Left renal pelvis (tissue), 4 donors: Measurements from ENCODE around the gene PYGM. TPM values are rescaled to one million over a fixed set of nuclear protein-coding genes. Genes with fewer than 3 reads are reported as not detected.
A peak's percentile ranks its signal among the peaks of the same experiment; 100 is the strongest.

Source experiments
- DNase-seq, 4 donors: peaks; one replicate each; pipeline ENCODE4 v3.0.0-alpha.2; 2013; ENCODE audit warnings: low read depth in 4 of 4, low spot score in 3 of 4
- polyA plus RNA-seq, 4 donors: library from polyadenylated mRNA; unstranded; fragments of 120-200 nt; gene quantifications; one replicate each; pipeline ENCODE4 v1.2.1, GENCODE V29; 2013; ENCODE audit not compliant: insufficient read length in 4 of 4

Gene PYGM
- polyA plus RNA-seq, 4 donors, result 1.3 to 11.9 (median 2.4) TPM

DNA sequence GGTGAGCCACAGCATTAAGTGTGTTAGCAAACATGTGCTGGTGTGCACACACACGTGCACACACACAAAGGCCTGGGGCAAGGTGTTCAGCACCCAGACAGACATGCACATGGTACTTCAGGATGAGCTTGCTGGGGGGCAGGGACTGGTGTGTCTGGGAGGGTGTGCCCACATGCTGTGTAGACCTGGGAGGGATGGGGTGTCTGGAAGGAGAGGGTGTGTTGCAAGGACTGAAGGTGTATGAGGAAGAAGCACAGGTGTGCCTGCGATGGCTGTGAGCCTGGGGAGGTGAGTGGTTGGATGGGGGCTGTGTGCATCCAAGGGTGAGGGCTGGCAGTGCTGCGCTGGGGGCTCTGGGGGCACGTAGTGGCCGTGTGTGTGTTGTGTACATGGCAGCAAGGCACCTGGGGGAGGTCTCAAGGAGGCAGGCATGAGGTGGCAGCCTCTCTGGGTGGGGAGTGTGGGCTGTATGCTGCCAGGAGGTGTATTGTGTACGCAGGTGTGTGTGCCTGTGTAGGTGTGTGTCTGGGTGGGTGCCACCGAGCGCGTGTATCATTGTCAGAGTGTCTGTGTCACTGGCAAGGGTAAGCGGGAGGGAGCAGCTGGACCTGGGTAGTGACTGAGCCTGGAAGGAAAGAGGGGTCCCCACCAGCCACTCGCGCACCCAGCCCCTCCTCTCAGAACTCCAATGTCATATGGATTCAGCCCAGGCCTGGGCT, 39.0 kb downstream of the PYGM start:
- no peak for DNase-seq

DNA sequence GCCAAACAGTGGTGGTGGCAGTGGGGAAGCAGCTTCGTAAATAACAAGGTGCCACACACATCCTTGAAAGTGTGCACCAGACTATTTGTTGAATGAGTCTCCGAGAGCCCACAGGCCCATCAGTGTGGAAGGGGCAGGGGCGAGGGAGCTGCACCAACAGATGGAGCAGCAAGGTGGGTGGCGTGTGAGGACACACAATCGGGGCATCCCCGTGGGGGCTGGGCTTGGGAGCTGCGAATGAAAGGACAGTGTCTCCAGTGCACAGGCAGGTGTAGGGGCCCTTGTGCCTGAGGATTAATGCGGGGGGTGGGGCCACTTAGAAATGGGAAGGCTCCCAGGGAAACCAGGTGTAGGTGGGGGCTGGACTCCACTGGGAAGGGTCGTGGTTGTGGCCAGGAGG, 39.6 kb downstream of the PYGM start:
- DNase-seq, result no peak

DNA sequence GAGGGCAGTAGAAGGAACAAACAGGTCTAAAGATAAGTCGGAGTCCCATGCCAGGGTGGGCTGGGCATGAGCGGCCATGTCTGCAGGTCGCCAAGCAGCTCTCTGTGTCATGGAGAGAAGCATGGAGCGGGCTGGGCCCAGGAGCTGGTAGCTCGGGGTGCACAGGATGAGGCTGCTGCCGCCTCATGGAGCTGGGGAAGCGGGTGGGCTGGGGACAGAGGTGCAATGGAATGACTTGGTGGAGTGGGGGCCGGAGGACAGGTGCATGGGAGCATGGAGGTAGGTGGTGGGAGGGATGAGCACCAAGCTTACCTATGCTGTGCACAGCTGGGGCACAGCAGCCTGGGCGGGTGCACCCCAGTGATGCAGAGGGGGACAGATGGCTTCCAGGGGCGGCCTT, 40.4 kb downstream of the PYGM start:
- no peak for DNase-seq

DNA sequence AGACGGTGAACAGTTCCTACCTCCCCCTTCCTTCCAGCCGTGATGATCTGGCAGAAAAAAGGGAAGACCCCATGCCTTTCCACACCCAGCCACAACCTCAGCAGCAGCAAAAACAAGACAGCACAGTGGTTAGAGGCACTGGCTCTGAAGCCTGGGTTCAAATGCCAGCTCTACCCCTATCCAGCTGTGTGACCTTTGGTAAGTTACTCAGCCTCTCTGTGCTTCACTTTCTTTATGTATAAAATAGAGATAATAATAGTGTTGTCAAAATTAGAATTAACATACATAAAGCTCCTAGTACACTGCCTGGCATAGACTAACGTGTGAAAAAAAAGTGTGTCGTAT, 41.0 kb downstream of the PYGM start:
- no peak for DNase-seq

DNA sequence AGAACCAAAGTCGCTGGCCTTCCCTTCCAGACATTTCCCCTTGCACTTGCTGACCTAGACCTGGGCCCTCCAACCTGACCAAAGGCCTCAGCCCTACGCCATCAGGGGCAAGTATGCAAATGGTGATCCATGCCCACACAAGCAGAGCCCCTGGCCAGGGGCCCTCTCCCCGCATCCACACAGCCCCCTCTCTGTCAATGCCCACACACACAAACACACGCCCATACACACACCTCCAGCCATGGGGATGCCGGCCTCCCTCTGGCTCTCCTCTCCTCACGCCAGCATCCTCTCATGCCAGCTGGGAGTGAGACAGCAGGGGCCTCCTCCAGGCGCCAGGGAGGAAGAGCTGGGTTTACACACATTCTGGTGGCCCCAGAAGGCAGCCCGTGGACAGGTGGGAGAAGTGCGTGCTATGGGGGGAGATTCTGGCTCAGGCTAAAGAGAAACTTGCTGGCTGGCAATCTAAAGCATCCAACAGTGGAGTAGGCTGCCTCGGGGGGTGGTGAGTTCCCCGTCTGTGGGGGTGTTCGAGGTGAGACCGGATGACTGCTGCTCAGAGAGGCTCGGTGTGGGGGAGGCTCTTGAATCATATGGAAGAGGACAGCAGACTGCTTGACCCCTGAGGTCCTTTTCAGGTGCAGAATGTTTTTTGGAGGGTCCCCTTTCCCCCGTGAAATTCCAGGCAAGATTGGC, 41.5 kb downstream of the PYGM start:
- no peak for DNase-seq

- DNase-seq, result no peak
These were observed 42.6 kb downstream of the PYGM start for GRCh38 chr11:64717268-64717578.

DNA sequence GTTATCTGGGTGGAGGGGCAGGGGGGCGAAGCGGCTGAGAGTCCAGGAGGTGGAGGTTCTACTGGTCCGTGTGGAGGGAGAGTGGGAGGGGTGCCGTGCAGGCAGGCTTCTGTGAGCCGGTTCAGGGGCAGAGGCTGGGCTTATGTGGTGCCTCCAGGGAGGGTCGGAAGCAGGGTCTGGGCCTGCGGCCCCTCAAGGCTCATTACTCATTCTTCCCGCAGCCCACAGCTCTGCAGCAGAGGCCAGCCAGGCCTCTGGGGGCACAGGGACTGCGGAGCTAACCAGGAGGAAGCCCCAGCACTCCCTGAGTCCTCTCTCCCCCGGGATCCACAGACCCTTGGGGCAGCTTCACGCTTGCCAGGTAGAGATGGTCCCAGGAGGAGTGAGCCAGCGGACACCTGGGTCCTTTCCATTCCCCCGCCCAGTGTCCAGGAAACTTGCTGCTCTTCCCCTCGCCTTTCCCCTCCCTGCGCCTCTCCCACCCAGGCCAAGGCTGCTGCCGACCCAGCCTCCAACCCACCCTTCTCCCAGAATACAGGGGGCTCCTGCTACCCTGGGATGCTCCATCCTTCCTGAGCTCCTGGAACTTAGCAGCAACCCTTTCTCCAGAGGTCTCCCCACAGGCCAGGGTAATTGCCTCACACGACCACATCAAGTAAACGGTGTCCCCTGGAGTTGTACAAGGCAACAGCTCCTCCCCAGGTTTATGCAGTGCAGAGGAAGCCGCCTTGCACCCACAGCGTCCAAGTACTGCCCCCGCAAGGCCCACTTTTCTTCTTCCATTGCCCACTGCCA, 43.1 kb downstream of the PYGM start:
- DNase-seq, result no peak

GRCh38 chr11:64715756-64716472, 43.9 kb downstream of the PYGM start:
- no peak for DNase-seq

DNA sequence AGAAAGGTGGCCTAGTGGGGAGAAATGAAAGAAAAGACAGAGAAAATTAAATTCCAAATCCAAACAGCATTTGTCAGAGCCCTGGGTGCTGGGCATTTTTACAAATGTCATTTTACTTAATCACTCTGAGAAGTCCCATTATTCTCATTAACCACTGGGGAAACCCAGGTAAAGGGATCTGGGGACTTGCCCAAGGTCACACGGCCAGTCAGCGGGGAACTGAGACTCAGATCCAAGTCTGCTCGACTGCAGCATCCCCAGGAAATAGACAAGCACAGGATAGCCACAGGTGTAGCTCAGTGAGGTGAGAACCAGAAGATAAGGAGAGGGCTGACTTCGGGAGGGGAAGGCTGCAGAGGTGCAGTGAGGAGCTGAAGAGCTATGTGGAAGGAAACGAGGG, 44.7 kb downstream of the PYGM start:
- DNase-seq, result no peak

GRCh38 chr11:64714666-64715065, 45.1 kb downstream of the PYGM start:
- DNase-seq, result no peak

GRCh38 chr11:64713781-64714363, 45.9 kb downstream of the PYGM start:
- no peak for DNase-seq

DNA sequence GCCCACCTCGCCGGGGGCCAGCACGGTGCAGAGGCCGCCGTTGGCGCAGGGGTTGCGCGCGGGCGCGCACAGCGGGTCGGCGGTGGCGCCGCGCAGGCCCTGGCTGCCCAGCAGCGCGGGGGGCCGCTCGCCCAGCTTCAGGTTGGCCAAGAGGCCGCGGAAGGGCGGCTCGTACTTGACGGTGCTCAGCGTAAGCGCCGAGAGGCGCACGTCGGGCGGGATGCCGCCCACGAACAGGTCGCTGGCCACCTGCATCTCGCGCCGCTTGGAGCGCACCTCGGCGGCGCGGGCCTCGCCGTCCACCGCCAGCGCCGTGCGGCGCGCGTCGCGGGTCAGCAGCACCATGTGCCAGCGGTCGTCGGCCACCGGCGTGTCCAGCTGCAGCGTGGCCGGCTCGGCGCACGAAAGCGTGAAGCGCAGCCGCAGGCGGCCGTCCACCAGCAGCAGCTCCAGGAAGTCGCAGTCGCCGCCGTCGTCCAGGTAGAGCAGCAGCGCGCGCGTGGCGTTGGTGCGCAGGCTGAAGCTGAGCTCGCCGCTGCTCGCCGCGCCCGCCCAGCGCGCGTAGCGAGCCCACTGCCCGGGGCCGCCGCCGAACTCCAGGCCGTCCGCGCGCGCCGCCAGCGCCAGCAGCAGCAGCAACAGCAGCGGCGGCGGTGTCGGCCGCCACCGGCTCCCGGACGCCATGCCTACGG, 46.6 kb downstream of the PYGM start:
- peak in 2 of 4 donors; percentile 46 to 53 for DNase-seq

GRCh38 chr11:64712430-64713015, 47.3 kb downstream of the PYGM start:
- DNase-seq, result no peak

- no peak for DNase-seq
These were observed 47.8 kb downstream of the PYGM start for GRCh38 chr11:64711956-64712362.

GRCh38 chr11:64711138-64711955, 48.4 kb downstream of the PYGM start:
- DNase-seq, result no peak

- DNase-seq, result no peak
These were observed 49.2 kb downstream of the PYGM start for GRCh38 chr11:64710418-64711137.

DNA sequence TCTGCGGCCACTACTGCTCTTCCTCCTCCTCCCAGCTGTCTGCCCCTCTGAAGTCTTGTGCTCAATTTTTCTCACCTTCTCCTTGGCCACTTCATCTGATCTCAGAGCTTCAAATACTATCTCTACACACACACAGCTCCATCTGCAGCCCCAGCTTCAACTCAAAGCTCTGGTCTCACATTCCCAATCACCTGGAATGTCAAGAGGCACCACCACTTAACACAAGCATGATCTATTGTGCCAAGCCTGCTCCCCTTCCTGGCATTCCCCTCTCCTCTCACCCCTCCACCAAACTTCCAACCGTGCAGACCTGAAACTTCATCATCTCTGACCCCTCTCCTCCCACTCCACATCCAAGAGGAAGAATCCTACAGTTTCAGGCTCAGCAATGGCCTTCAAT, 54.3 kb downstream of the PYGM start:
- no peak for DNase-seq

DNA sequence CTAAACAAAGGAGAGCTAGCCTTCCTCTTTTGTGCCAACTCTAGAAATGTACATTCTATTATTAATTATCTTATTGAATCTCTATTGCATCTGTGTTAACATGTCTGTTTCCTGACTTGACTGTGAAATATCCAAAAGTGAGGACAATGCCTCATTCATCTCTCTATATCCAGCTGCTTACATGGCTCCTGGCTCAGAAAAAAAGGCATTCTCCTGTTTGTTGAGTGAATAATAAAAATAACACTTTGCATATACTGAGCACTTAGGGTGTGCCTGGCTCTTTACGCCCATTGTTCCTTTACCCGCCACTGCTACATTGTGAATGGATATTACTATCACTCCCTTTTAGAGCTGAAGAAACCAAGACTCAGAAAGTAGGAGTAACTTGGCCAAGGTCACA, 56.7 kb downstream of the PYGM start:
- DNase-seq, result no peak
